Immature natural killer cell (primary cell): Measurements from ENCODE around the gene USP1. TPM values are rescaled to one million over a fixed set of nuclear protein-coding genes. Genes with fewer than 3 reads are reported as not detected.

ENCODE experiments used
- DNase-seq, 3 donors: peaks; one replicate each; pipeline ENCODE4 v3.0.0; 2022; ENCODE audit warnings: mixed read lengths in 1 of 3
- H3K27ac Mint-ChIP-seq, 6 donors: one replicate each; pipeline ENCODE4 v1.8.0; 2020; ENCODE audit warnings: mixed read lengths in 6 of 6, mild to moderate bottlenecking in 5 of 6, inconsistent platforms in 4 of 6, moderate library complexity in 3 of 6
- H3K27me3 Mint-ChIP-seq, 3 donors: one replicate each; pipeline ENCODE4 v1.8.0; 2020 to 2021; ENCODE audit warnings: low read depth in 3 of 3, mild to moderate bottlenecking in 3 of 3, mixed read lengths in 3 of 3, moderate library complexity in 3 of 3, inconsistent platforms in 1 of 3
- H3K36me3 Mint-ChIP-seq, 3 donors: one replicate each; pipeline ENCODE4 v1.8.0; 2020; ENCODE audit warnings: mixed read lengths in 3 of 3, inconsistent platforms in 2 of 3, mild to moderate bottlenecking in 2 of 3
- H3K4me1 Mint-ChIP-seq, 2 donors: one replicate each; pipeline ENCODE4 v1.8.0; 2020; ENCODE audit warnings: inconsistent platforms in 2 of 2, mild to moderate bottlenecking in 2 of 2, mixed read lengths in 2 of 2, moderate library complexity in 1 of 2
- H3K4me3 Mint-ChIP-seq, 5 donors: one replicate each; pipeline ENCODE4 v1.8.0; 2020; ENCODE audit warnings: mild to moderate bottlenecking in 5 of 5, mixed read lengths in 5 of 5, inconsistent platforms in 3 of 5, moderate library complexity in 3 of 5
- H3K9me3 Mint-ChIP-seq, 6 donors: one replicate each; pipeline ENCODE4 v1.8.0; 2020; ENCODE audit warnings: mild to moderate bottlenecking in 6 of 6, mixed read lengths in 6 of 6, inconsistent platforms in 4 of 6, moderate library complexity in 3 of 6
- polyA plus RNA-seq, 3 donors: library from polyadenylated mRNA; unstranded; fragments of 300-500 nt; fragmentation: Illumina TruSeq; gene quantifications; one replicate each; pipeline ENCODE4 v1.2.3, GENCODE V29; 2021

The USP1 gene
- polyA plus RNA-seq, 3 donors from 2014 or later: 22.8 to 38.2 (median 24.4) TPM

DNA sequence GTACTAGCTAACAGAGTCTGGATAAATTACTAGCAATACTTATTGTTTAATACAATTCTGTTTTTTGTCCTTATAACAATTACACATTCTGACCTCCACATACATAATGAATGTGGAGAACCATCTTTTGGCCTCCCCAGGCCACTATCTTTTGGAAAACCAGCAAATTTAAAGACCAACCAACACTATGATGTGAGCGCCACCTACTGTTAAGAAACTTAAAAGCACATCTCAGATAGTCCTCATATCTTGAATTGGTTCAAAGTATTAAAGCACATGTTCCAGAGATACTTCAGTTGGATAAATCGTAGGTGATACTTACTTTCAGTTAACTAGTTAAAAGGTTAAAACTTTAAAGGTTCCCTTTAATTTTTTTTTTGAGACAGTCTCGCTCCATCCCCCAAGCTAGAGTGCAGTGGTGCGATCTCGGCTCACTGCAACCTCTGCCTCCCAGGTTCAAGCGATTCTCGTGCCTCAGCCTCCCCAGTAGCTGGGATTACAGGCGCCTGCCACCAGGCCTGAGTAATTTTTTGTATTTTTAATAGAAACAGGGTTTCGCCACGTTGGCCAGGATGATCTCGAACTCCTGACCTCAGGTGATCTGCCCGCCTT lies 29.3 kb upstream of the USP1 start:
- Mint-ChIP-seq H3K27ac (no peak overlapping the region), H3K4me3 (no peak overlapping the region), H3K36me3 (no peaks in the 10 kb centered on the region), H3K9me3 (no peaks in the 10 kb centered on the region), H3K4me1 (no peaks in the 10 kb centered on the region), H3K27me3 (peaks cover 0 to 7% (median 4%) of the 10 kb centered on the region in 3 donors)
- peak; percentile 14 to 30 (median 19) for DNase-seq

DNA sequence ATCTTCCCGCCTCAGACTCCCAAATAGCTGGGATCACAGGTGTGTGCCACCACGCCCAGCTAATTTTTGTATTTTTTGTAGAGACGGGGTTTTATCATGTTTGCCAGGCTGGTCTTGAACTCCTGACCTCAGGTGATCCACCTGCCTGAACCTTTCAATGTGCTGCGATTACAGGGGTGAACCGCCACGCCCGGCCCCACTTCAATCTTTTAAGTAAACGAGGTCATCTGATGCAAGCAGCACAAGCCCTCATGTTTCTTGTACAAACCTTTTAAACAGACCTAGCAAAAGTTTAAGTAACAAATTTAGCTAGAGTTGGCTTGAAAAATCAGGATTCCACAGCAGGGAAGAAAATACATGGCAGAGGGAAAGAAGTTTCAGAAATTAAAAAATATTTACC lies 21.2 kb upstream of the USP1 start:
- H3K9me3 Mint-ChIP-seq: no peaks in the 10 kb centered on the region
- no peaks in the 10 kb centered on the region for H3K36me3 Mint-ChIP-seq
- no peak overlapping the region for H3K4me3 Mint-ChIP-seq
- H3K27ac Mint-ChIP-seq: no peak overlapping the region
- no peak for DNase-seq
- no peaks in the 10 kb centered on the region for H3K4me1 Mint-ChIP-seq
- H3K27me3 Mint-ChIP-seq: peaks cover 2 to 4% (median 3%) of the 10 kb centered on the region in 3 donors

DNA sequence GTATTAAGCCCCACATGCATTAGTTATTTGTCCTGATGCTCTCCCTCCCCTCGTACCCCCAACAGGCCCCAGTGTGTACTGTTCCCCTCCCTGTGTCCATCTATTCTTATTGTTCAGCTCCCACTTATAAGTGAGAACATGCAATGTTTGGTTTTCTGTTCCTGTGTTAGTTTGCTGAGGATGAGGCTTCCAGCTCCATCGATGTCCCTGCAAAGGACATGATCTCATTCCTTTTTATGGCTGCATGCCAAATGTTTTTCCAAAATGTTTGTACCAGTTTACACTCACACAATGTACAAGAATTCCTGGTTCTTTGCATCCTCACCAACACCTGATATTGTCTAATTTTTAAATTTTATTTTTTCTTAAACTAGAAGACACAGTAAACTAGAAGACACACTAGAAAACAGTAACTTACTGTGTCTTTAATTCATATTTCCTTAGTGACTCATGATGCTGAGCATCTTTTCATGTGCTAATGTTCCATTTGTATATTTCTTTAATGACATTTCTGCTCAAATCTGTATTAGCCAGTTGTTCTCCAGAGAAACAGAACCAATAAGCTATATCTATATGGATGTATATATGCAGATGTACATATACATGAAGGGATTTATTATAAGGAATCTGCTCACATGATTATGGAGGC lies 19.4 kb upstream of the USP1 start:
- H3K4me1 Mint-ChIP-seq: no peaks in the 10 kb centered on the region
- no peaks in the 10 kb centered on the region for H3K9me3 Mint-ChIP-seq
- H3K4me3 Mint-ChIP-seq: no peak overlapping the region
- H3K27ac Mint-ChIP-seq: no peak overlapping the region
- peaks cover 0 to 8% (median 4%) of the 10 kb centered on the region in 3 donors for H3K27me3 Mint-ChIP-seq
- H3K36me3 Mint-ChIP-seq: no peaks in the 10 kb centered on the region
- DNase-seq: no peak

DNA sequence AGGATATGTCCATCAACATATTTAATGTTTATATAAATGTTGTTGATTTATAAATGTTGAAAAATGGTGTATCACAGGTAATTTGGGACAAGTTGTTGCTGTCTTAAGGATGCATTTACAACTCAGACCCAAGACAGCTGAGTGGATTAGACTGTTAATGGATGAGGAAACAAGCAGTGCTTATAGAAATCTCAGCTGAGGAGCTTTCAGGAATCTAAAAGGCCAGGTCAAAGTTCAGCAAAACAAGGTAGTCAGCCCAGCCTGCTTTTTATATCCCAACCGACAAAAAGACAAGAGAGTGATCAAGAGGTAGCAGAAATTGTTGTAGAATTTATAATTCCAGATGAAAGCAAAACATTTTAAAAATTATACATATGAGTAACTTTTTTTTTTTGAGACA lies 16.6 kb upstream of the USP1 start:
- no peak for DNase-seq
- H3K27me3 Mint-ChIP-seq: peaks cover 0 to 8% (median 4%) of the 10 kb centered on the region in 3 donors
- no peaks in the 10 kb centered on the region for H3K36me3 Mint-ChIP-seq
- H3K27ac Mint-ChIP-seq: no peak overlapping the region
- H3K4me1 Mint-ChIP-seq: no peaks in the 10 kb centered on the region
- H3K9me3 Mint-ChIP-seq: no peaks in the 10 kb centered on the region
- H3K4me3 Mint-ChIP-seq: no peak overlapping the region

DNA sequence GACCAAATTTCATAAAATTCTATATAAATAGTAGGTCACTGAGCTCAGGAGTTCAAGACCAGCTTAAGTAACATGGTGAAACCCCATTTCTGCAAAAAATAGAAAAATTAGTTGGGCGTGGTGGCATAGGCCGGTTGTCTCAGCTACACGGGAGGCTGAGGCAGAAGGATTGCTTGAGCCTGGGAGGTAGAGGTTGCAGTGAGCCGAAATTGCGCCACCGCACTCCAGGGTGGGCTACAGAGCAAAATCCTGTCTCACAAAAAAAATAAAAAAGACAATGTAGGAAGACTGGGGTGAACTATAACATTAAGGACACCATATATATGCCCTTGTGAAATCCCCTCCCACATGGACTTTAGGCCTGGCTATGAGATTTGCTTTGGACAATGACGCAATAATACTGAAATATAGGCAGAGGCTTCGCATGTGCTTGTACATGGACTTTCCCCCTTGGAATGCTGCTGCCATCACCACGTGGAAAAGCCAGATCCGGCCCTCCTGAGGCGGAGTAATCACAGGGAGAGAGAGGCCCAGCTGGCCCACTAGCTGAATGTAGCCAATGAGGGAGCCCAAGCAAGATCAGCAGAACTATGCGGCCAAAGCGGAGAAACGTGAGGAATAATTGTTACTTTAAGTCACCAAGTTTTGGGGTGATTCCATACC lies 13.1 kb upstream of the USP1 start:
- Mint-ChIP-seq H3K9me3 (no peaks in the 10 kb centered on the region), H3K4me3 (no peak overlapping the region), H3K27ac (no peak overlapping the region), H3K36me3 (no peaks in the 10 kb centered on the region), H3K27me3 (peaks cover 0 to 4% (median 2%) of the 10 kb centered on the region in 3 donors), H3K4me1 (no peaks in the 10 kb centered on the region)
- no peak for DNase-seq

DNA sequence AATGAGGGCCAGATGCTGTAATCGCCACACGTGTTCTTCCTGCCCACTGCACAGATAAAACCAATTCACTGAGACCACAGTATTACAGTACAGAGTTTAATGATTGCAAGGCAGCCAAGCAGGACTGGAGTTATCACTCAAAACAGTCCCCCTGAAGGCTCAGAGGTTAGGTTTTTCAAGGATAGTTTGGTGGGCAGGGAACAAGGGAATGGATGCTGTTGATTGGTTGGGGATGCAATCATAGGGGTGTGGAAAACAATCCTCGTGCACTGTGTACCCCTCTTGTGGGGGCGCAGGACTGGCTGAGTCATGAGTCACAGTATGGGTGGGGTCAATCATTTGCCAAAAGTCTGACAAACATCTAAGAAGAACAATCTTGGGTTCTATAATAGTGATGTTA lies 12.4 kb upstream of the USP1 start:
- H3K4me3 Mint-ChIP-seq: no peak overlapping the region
- no peaks in the 10 kb centered on the region for H3K36me3 Mint-ChIP-seq
- H3K27ac Mint-ChIP-seq: no peak overlapping the region
- no peaks in the 10 kb centered on the region for H3K4me1 Mint-ChIP-seq
- H3K9me3 Mint-ChIP-seq: no peaks in the 10 kb centered on the region
- DNase-seq: no peak
- peaks cover 0 to 4% (median 2%) of the 10 kb centered on the region in 3 donors for H3K27me3 Mint-ChIP-seq

DNA sequence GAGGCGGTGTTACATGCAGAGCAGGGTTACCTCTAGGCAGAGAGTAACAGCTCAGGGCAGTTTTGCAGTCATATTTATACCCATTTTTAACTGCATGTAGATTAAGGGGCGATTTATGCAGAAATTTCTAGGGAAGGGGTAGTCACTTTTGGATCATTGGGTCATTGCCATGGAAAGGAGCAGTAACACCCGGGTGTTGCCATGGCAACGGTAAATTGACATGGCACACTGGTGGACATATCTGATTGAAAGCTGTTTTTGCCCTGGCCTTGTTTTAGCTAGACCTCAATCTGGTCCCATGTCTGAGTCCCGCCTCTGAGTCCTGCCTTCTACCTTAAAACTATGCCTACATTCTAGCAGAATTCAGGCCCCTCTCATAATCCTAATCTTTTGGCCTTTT lies 11.8 kb upstream of the USP1 start:
- DNase-seq: no peak
- Mint-ChIP-seq H3K27me3 (peaks cover 0 to 4% (median 2%) of the 10 kb centered on the region in 3 donors), H3K9me3 (no peaks in the 10 kb centered on the region), H3K27ac (no peak overlapping the region), H3K36me3 (no peaks in the 10 kb centered on the region), H3K4me1 (no peaks in the 10 kb centered on the region), H3K4me3 (no peak overlapping the region)

DNA sequence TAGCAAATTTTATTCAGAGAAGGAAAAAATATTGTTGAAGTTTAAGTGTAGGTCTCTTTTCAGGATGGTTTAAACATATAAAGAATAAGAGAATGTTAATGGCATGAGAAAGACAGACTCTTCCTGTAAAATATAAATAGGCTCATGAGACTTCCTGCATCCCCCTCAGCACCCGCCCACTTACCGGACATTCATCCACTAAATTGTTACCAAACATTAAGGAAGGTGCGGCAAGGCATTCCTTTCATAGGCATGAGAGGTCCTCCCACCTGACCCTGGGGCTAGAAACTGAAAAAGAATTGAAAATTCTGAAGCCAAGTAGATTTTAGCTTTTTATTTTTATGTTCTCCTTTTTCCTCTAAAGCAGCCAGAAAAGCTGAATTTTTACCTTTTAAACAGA lies 10.6 kb upstream of the USP1 start:
- Mint-ChIP-seq H3K27me3 (peaks cover 0 to 3% (median 1%) of the 10 kb centered on the region in 3 donors), H3K9me3 (no peaks in the 10 kb centered on the region), H3K4me3 (no peak overlapping the region), H3K27ac (no peak overlapping the region), H3K36me3 (no peaks in the 10 kb centered on the region), H3K4me1 (no peaks in the 10 kb centered on the region)
- DNase-seq: no peak

DNA sequence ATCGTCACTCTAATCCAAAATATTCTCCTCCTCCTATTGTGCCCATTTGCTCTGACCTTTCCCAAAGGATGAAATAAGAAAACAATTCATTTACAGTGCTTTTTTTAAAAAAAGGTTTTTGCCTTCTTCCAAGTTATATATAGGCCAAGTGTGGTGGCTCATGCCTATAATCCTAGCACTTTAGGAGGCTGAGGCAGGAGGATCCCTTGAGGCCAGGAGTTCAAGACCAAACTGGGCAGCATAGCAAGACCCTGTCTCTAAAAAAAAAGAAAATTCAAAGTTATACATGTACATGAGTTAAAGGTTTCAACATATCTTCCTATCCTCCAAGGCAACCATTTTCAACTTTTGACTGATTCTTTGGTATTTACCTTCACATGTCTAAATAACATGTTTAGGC lies 10.1 kb upstream of the USP1 start:
- Mint-ChIP-seq H3K27me3 (no peaks in the 10 kb centered on the region), H3K9me3 (no peaks in the 10 kb centered on the region), H3K36me3 (no peaks in the 10 kb centered on the region), H3K4me1 (no peaks in the 10 kb centered on the region), H3K27ac (no peak overlapping the region), H3K4me3 (no peak overlapping the region)
- DNase-seq: no peak

DNA sequence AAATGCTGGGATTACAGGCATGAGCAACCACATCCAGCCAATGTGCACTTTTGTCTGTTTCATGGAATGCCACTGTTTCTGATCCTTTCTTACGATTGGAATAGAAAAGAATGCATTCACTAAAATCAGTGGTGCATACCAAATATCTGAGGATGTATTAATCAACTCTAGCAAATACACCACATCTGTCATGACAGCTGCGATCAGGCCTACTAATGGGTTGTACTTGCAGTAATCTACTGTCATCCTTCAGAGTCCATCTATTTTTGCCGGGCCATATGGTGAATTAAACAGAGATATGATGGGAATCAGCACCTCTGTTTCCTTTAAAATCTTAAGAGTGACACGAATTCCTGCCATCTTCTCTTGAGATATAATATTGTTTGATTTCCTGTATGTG lies 8.5 kb upstream of the USP1 start:
- H3K27ac Mint-ChIP-seq: no peak overlapping the region
- H3K4me3 Mint-ChIP-seq: no peak overlapping the region
- DNase-seq: no peak
- H3K4me1 Mint-ChIP-seq: no peaks in the 10 kb centered on the region
- no peaks in the 10 kb centered on the region for H3K27me3 Mint-ChIP-seq
- H3K9me3 Mint-ChIP-seq: no peaks in the 10 kb centered on the region
- H3K36me3 Mint-ChIP-seq: no peaks in the 10 kb centered on the region

DNA sequence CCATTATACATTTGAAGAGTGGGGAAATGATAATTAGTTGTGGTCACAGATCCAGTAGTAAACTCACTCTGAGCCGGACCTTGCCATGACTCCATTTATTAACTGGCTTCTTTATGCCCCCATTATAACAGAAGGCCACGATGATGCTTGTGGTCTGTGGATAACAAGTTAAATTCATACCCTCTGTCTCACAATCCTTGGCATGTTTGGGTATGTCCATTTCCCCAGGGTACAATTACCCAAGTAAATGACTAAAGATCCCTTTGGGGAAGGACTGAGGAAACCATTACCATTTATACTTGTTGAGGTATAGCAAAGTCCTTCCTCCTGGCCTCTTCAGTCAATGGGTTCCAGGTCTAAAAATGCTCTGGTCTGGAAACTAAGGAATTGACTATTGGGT lies 7.3 kb upstream of the USP1 start:
- H3K4me1 Mint-ChIP-seq: no peaks in the 10 kb centered on the region
- H3K36me3 Mint-ChIP-seq: no peaks in the 10 kb centered on the region
- no peak overlapping the region for H3K4me3 Mint-ChIP-seq
- H3K9me3 Mint-ChIP-seq: no peaks in the 10 kb centered on the region
- peaks cover 0 to 2% (median 0%) of the 10 kb centered on the region in 3 donors for H3K27me3 Mint-ChIP-seq
- no peak overlapping the region for H3K27ac Mint-ChIP-seq
- DNase-seq: no peak

DNA sequence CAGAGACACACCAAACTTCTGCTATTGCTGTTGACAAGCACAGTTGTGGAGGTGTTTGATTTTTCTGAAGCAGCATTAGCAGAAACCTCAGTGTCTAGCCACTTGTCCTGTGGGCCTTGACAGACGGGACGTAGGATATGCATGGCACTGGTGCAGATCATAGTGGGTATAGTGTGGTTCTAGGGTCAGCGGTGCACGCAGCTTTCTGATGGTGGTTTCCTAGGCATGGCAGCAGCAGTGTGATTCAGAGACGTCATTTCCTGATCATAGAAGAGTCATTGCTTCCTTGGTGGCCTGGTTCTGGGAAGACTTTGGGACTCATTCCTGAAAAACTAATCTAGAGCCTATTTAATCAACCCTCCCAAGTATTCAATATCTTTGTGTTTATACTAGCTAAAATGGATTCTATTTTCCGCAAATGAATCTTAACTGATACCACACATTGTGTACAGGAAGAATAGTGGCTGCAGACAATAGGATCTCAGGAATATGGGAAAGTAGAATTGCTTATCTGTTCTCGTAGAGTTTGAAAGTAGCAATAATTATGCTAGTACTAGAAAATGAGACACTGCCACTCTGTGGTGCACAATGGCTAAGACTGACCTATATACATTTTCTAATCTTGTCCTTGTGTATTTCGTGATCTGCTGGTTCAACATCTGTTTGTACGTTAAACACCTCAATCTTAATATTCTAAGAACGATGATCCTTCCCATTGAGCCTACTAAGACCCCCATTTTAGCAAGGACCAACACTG lies 2.8 kb upstream of the USP1 start:
- H3K4me3 Mint-ChIP-seq: peak overlapping the region in 4 of 5 donors; percentile 13 to 67 (median 44)
- no peak for DNase-seq
- H3K36me3 Mint-ChIP-seq: no peaks in the 10 kb centered on the region
- peak overlapping the region in 3 of 6 donors; percentile 9 to 42 (median 35) for H3K27ac Mint-ChIP-seq
- H3K27me3 Mint-ChIP-seq: peaks cover 14 to 16% (median 14%) of the 10 kb centered on the region in 3 donors
- H3K9me3 Mint-ChIP-seq: no peaks in the 10 kb centered on the region
- peaks cover 24 to 27% of the 10 kb centered on the region in 2 donors for H3K4me1 Mint-ChIP-seq

DNA sequence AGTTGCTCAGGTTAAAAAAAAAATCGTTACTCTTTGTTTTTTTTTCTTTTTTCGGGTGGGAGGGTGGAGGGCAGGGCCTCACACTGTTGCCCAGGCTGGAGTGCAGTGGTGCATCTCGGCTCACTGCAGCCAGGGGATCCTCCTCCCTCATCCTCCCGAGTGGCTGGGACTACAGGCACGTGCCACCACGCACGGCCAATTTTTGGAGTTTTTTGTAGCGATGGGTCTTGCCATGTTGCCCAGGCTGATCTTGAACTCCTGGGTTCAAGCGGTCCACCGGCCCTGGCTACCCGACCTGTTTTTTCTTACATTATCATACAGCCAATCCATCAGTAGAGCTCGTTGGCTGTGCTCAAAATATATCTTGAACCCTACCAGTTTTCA lies 2.2 kb upstream of the USP1 start:
- H3K4me1 Mint-ChIP-seq: peaks cover 30 to 32% of the 10 kb centered on the region in 2 donors
- DNase-seq: no peak
- H3K27me3 Mint-ChIP-seq: peaks cover 14 to 16% (median 14%) of the 10 kb centered on the region in 3 donors
- no peaks in the 10 kb centered on the region for H3K36me3 Mint-ChIP-seq
- peak overlapping the region in 4 of 6 donors; percentile 23 to 98 (median 47) for H3K27ac Mint-ChIP-seq
- H3K9me3 Mint-ChIP-seq: no peaks in the 10 kb centered on the region
- peak overlapping the region; percentile 11 to 97 (median 64) for H3K4me3 Mint-ChIP-seq
